GM18520 (cell line): ENCODE data around the gene RASSF5.

Experiments
- ATAC-seq: cut with Tn5 transposase; IDR thresholded peaks from one replicate; pipeline ENCODE4 v1.9.1; 2021; ENCODE audit not compliant: unreplicated experiment

The RASSF5 gene

GRCh38 chr1:206513312-206514111 lies 6.2 kb downstream of the RASSF5 start:
- ATAC-seq, result no peak

- ATAC-seq, result no peak
Observed at GRCh38 chr1:206514813-206515387, 7.6 kb downstream of the RASSF5 start.

DNA sequence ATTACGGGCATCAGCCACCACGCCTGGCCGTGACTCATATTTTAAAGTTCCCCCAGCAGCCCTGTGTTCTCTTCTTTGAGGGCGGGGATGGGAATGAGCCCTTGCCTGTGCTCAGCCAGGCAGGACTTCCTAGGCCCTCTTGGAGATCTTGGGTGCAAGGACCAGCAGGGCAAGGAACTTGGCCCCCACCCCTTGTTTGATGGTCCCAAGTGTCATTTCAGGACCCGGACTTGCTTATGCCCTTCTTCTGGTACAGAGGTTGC lies 9.3 kb downstream of the RASSF5 start:
- ATAC-seq, result no peak

DNA sequence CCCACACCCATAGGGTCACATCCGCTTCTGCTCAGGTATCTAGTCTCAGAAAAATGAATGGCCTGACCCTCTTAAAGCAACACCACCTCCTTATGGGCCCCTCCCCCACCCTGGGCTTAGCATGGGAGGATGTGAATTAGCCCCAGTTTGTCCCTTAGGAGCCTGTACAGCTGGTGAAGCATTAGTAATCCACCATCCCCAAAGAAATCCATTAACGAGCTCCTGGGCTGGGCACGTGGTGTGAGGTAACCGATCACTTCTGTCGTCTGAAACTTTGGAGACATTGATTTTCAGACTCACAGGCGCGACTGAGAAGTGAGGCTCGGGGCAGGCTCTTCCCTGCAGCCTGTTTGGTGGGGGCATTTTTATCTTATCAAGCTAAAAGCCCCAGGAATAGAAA lies 10.5 kb downstream of the RASSF5 start:
- no peak for ATAC-seq

GRCh38 chr1:206518206-206518605 lies 10.9 kb downstream of the RASSF5 start:
- no peak for ATAC-seq

DNA sequence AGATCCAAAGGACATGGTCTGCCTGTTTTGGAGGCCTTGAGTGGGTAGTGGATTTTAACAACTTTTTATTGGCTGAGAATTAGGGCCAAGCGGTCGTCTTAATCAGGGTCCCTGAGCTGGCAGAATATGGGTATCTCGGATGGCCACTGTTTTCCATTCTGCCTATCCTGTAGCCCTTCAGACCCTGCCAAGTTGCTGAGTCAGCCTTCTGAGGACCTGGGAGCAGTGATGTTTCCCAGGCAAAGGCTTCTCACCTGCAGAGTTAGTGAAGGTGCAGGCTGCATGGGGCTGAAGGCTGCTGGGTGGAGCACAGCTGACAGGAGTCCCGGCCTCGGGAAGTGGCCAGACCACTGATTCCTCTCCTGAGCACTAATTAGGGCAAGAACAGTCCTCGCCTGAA lies 11.4 kb downstream of the RASSF5 start:
- no peak for ATAC-seq

DNA sequence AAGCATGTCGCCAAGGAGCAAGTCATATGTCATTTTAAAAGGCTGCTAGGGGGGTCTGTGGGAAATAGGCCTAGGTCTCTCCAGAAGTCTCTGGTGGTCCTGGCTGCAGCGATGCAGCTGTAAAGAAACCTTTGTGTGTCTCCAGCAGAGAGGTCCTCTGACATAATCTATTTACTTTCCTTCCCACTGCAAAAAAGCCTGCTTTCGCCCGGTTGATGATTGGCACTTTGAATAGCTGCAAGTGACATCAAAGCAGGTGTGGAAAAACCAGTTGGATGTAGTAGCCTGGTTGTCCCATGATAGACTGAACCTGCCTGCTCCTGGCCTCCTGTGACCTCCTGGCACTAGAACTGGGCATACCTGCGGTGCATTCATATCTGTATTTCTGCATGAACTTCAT lies 13.8 kb downstream of the RASSF5 start:
- ATAC-seq, result no peak

DNA sequence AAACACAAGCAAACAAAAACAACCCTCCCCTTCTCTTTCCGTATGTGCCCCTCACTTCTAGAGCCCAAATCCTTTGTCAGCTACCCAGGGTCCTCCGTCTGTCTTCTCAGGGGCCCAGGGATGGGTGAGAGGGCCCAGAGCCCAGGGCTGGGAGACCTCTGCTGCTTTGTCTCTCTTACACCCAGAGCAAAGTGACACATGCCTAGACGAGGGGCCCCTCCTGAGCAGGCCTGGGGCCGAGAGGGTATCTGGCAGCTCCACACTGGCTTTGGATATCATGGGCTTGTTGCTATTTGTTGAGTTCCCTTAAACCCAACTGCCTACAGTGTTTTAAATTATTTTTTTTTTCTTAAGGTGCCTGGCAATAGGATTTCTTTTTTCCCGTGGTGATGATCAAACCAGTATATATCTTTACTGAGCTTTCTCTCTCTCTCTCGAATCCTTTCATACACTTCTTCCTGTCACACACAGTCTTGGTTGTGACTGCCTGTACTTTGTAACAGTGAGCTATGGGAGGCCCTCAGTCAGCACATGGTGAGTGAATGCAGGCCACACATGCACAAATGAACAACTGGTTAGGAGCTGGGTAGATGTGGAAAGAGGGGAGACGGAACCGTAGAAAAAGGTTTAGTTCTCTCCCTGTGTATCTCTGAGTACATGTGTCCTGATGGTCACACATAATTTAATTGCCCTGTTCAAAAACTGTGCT lies 14.5 kb downstream of the RASSF5 start:
- ATAC-seq, result no peak

DNA sequence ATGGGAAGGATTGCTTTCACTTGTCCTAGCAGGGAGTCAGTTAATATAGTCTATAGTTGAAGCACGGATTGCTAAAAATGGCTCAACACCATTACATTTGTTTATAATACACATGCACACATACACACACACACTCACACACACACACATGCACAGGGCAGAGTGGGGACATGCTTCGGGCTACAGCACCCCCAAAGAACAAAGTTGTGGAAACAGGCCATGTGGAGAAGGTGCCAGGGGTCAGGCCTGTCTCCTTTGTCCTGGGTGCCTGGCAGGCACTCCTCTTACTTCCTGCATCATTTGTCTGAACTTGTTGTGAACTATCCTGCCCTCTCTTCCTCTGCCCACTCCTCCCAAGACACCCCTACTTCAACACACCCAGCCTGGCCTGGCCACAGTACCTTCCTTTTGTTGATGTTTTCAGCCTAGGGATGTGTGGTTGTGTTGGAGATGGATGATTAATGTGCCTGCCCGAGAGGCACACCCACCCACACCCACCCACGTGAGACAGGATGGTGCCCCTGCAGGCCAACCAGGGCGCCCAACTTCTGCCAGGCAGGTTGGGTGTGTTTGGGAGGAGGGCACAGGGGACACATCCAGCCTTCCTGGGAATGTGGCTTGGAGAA lies 17.5 kb downstream of the RASSF5 start:
- ATAC-seq, result no peak

DNA sequence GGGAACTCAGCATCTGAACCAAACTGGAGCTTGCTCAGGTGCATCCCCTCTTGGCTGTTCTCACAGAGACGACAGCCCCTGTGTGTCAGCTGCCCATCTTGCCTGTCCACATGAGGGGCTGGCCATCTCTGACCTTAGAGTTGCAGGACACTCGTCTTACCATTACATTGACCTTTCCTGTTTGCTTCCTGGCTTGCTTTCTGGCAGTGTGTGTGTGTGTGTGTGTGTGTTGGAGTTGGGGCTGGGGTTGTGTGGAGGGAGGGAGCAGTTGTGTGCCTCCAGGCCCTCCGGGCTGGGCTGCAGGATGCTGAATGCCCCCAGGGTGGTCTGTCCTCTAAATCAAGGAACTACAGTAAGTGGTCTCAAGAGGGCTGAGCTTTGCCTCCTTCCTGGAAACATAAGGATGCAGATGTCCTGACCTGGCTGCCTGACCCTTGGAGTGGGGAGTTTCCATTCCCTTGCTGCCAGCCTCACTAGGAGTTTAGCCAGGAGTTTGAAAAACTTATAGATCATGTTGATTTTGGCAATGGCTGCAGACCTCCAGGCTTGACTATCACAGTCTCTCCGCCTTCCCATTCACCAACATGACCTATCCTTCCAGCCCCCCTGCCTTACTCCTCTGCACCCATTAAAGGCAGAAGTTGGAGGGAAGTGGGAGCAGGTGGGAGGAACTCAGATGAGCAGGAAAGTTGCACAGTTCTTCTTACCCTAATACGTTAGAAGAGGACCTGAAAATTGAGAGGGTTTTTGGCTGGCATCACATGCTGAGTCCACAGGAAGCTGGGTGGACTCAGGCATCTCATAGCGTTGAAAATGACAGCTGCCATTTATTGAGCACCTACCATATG lies 19.0 kb downstream of the RASSF5 start:
- ATAC-seq, result no peak

- ATAC-seq, result no peak
Observed at GRCh38 chr1:206529425-206529824, 22.1 kb downstream of the RASSF5 start.

DNA sequence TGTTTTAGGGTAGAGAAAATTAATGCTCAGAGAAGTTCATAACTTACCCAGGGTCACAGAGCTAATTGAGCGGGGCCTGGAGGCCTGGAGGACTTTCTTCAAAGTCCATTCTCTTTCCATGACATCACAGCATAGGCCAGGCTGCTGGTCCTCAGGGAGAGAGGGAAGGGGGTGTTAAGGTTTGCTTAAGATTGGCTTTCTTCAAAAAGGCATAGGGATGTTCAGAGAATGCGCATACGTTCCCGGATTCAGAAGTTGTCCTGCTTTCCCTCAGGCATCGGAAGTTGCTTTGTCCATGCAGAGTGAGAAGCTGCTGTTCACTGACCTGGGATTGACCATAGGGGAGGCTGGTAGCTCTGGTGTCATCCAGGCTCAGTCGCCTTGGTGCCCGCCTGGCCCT lies 25.0 kb downstream of the RASSF5 start:
- no peak for ATAC-seq

- no peak for ATAC-seq
Observed at GRCh38 chr1:206534552-206534951, 27.2 kb downstream of the RASSF5 start.

- no peak for ATAC-seq
Observed at GRCh38 chr1:206535853-206536188, 28.5 kb downstream of the RASSF5 start.

DNA sequence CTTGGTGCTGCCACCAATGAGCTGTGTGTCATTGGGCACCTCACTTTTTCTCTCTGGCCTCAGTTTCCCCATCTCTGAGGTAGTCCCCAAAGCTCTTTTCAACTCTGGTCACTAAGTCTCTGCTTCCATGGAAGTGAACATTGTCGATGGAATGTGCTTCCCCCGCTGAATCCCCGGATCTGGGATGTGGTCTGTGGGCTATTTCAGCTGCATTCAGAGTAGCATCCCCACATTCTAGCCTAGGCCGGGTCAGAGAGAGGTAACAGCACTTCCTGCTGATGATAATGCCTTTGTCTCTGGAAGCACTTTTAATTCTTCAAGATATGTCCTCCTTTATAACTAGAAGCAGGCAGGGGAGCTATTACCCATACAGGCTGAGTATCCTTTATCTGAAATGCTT lies 29.8 kb downstream of the RASSF5 start:
- ATAC-seq, result no peak

- ATAC-seq, result no peak
Observed at GRCh38 chr1:206538086-206538770, 30.9 kb downstream of the RASSF5 start.

DNA sequence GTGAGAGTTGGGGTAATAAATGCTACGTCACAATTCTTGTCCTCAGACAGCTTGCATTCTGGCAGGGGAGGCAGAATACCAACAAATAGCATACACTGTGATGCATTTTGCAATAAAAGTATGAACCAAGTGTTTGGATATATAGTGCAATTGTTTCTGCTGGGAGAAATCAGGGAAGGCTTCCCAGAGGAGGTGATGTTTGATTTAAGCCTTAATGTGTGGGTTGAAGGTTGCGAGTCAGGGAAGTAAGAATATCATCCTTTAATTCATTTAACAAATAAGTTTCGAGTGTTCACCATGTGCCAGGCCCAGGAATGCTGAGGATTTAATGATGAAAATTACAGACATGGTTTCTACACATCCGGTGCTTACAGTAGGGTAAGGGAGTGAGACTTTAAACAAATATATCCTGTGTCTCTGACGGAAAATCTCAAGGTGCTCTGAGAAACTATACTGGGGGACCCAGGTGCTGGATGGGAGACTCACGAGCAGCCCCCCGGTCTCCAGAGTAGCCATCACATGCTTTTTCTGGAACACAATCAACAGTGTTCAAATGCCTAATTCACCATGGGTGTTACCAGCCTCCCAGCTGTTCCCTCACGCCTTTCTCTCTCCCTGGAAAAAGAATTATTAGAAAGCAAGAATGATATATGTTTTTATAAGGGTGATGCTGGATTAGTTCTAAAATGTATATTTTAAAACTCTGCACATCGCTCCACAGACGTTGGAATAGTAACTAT lies 31.7 kb downstream of the RASSF5 start:
- no peak for ATAC-seq

DNA sequence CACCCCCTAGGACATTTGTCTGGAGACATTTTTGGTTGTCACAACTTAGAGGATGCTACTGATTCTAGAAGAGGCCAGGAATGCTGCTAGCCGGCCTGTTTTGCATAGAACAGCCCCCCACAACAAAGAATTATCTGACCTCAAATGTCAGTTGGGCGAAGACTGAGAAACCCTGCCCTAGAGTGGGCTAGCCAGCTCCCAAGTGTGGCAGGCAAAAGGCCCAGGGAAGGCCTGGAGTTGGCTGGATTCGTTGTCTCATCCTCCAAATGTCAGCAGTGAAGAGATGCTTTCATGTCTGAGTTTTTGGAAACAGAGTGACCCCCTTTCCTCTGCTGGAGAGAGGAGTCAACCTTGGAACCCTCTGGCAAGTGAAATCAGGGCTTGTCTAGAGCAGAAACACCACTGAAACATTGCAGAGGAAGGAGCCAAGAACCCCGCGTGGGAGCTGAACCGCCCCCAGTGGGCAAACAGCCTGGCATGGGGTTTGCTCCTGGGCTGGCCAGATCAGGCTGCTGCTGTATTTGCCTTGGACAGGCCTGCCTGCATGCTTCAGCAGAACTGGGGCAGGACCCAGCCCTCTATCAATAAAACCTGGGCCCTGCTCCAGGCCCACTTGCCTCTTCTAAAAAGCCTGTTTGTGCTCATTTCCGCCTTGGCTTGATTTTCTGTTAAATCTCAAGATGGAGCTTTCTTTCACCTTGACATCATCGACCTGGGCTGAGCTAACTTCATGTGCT lies 32.9 kb downstream of the RASSF5 start:
- ATAC-seq, result no peak

GRCh38 chr1:206541236-206541833 lies 34.0 kb downstream of the RASSF5 start:
- ATAC-seq, result no peak
